NOMO-1 treated with DMSO at 0.1 percent for 48 hours (cell line): ENCODE results near the gene ROBO1.
"Not testable (repeated sequence)": the region's sequence is repeated elsewhere in the genome, so short reads cannot be mapped to it uniquely, and the experiment has no call there.

Experiments used
- DNase-seq: peaks from one replicate; lab custom pipeline; 2025; ENCODE audit not compliant: unreplicated experiment; lab: John Stamatoyannopoulos, UW

The ROBO1 gene

GRCh38 chr3:78724364-78724763 is 1043.4 kb downstream of the ROBO1 start:
- DNase-seq = not testable (repeated sequence)

- DNase-seq = no peak
Observed at GRCh38 chr3:78721771-78722543, 1045.8 kb downstream of the ROBO1 start.

- DNase-seq = no peak
Observed at GRCh38 chr3:78718707-78719106, 1049.1 kb downstream of the ROBO1 start.

GRCh38 chr3:78717041-78717440 is 1050.8 kb downstream of the ROBO1 start:
- DNase-seq = no peak

GRCh38 chr3:78712941-78713340 is 1054.9 kb downstream of the ROBO1 start:
- no peak for DNase-seq

- no peak for DNase-seq
Observed at GRCh38 chr3:78712270-78712669, 1055.5 kb downstream of the ROBO1 start.

GRCh38 chr3:78708565-78709073 is 1059.2 kb downstream of the ROBO1 start:
- DNase-seq = no peak

GRCh38 chr3:78707609-78708008 is 1060.2 kb downstream of the ROBO1 start:
- DNase-seq = no peak

GRCh38 chr3:78706906-78707523 is 1060.8 kb downstream of the ROBO1 start:
- no peak for DNase-seq

GRCh38 chr3:78703944-78704343 is 1063.9 kb downstream of the ROBO1 start:
- no peak for DNase-seq

GRCh38 chr3:78701537-78701936 is 1066.3 kb downstream of the ROBO1 start:
- no peak for DNase-seq

- no peak for DNase-seq
Observed at GRCh38 chr3:78698431-78698830, 1069.4 kb downstream of the ROBO1 start.

GRCh38 chr3:78697426-78697825 is 1070.4 kb downstream of the ROBO1 start:
- DNase-seq = no peak

GRCh38 chr3:78690766-78691165 is 1077.0 kb downstream of the ROBO1 start:
- no peak for DNase-seq

GRCh38 chr3:78689378-78689777 is 1078.4 kb downstream of the ROBO1 start:
- no peak for DNase-seq

GRCh38 chr3:78687520-78687919 is 1080.3 kb downstream of the ROBO1 start:
- no peak for DNase-seq

GRCh38 chr3:78683284-78683683 is 1084.5 kb downstream of the ROBO1 start:
- DNase-seq = no peak

GRCh38 chr3:78675119-78675805 is 1092.5 kb downstream of the ROBO1 start:
- DNase-seq = not testable (repeated sequence)

GRCh38 chr3:78670746-78671145 is 1097.1 kb downstream of the ROBO1 start:
- no peak for DNase-seq

- DNase-seq = no peak
Observed at GRCh38 chr3:78670094-78670493, 1097.7 kb downstream of the ROBO1 start.

- no peak for DNase-seq
Observed at GRCh38 chr3:78668302-78668701, 1099.5 kb downstream of the ROBO1 start.

GRCh38 chr3:78666470-78666800 is 1101.4 kb downstream of the ROBO1 start:
- DNase-seq = no peak
